Keratinocyte (primary cell): ENCODE results near the gene SLC6A8.

Experiments
- EZH2 ChIP-seq: IDR thresholded peaks from one replicate; pipeline ENCODE4 v1.6.1; 2012; ENCODE audit warnings: inconsistent platforms, mild to moderate bottlenecking, low read length, moderate library complexity
- TF ChIP-seq, protein P1 (sequence below), 3 experiments: IDR thresholded peaks in 1 of 3; conservative IDR thresholded peaks in 1 of 3; optimal IDR thresholded peaks in 1 of 3; 2 replicates in 2 of 3; 3 replicates in 1 of 3; pipeline versions ENCODE3 to v1.5.1; 2011; ENCODE audit warnings: low read length in 3 of 3, mild to moderate bottlenecking in 3 of 3, moderate library complexity in 2 of 3, control low read depth in 1 of 3, inconsistent platforms in 1 of 3; ENCODE audit not compliant: insufficient read depth in 2 of 3; ENCODE audit errors: extremely low read depth in 1 of 3

- TF ChIP-seq, protein P1, sequence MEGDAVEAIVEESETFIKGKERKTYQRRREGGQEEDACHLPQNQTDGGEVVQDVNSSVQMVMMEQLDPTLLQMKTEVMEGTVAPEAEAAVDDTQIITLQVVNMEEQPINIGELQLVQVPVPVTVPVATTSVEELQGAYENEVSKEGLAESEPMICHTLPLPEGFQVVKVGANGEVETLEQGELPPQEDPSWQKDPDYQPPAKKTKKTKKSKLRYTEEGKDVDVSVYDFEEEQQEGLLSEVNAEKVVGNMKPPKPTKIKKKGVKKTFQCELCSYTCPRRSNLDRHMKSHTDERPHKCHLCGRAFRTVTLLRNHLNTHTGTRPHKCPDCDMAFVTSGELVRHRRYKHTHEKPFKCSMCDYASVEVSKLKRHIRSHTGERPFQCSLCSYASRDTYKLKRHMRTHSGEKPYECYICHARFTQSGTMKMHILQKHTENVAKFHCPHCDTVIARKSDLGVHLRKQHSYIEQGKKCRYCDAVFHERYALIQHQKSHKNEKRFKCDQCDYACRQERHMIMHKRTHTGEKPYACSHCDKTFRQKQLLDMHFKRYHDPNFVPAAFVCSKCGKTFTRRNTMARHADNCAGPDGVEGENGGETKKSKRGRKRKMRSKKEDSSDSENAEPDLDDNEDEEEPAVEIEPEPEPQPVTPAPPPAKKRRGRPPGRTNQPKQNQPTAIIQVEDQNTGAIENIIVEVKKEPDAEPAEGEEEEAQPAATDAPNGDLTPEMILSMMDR (optimal IDR thresholded peaks at IDR 0.05 in 1 of 3, IDR thresholded peaks at IDR 0.05 in 1 of 3, conservative IDR thresholded peaks at IDR 0.05 in 1 of 3; ENCODE audit: extremely low read depth in 1 of 3, insufficient read depth in 2 of 3, low read length in 3 of 3), result no peak
- TF ChIP-seq EZH2, result no peak
Observed at GRCh38 chrX:153693216-153694086, 5.7 kb downstream of the SLC6A8 start.
